ENCODE measurements around the gene ADPRHL1. TPM values are rescaled to one million over a fixed set of nuclear protein-coding genes. Genes with fewer than 3 reads are reported as not detected.
A peak's percentile ranks its signal among the peaks of the same experiment; 100 is the strongest.

The ADPRHL1 gene
- total RNA-seq, 4 donors from 2014 or later = 0.72 to 2.7 (median 1.7) TPM

DNA sequence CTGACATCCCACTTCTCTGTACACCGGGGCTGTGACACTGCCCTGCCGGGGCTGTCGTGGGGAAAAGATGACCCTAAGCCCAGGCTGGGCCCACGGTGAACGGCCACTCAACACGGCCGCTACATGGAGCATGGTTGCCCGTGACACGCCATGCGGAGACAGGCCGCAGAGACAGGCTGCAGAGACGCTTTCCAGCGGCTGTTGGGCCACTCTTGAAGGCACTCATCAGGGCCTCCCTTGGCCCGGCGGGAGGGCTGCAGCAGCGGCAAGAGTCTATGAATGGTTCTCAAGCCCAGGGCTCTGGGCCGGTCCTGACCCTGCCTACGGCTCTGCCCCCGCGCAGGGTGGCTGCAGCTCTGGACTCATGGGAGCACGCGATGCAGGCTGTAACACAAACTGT, 22.1 kb downstream of the ADPRHL1 start:
- no peak for DNase-seq (ENCODE audit: low spot score)
- TF ChIP-seq, protein P1, sequence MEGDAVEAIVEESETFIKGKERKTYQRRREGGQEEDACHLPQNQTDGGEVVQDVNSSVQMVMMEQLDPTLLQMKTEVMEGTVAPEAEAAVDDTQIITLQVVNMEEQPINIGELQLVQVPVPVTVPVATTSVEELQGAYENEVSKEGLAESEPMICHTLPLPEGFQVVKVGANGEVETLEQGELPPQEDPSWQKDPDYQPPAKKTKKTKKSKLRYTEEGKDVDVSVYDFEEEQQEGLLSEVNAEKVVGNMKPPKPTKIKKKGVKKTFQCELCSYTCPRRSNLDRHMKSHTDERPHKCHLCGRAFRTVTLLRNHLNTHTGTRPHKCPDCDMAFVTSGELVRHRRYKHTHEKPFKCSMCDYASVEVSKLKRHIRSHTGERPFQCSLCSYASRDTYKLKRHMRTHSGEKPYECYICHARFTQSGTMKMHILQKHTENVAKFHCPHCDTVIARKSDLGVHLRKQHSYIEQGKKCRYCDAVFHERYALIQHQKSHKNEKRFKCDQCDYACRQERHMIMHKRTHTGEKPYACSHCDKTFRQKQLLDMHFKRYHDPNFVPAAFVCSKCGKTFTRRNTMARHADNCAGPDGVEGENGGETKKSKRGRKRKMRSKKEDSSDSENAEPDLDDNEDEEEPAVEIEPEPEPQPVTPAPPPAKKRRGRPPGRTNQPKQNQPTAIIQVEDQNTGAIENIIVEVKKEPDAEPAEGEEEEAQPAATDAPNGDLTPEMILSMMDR (IDR thresholded peaks at IDR 0.05) = no peak
- ATAC-seq (ENCODE audit: low FRiP score) = peak; percentile 34

DNA sequence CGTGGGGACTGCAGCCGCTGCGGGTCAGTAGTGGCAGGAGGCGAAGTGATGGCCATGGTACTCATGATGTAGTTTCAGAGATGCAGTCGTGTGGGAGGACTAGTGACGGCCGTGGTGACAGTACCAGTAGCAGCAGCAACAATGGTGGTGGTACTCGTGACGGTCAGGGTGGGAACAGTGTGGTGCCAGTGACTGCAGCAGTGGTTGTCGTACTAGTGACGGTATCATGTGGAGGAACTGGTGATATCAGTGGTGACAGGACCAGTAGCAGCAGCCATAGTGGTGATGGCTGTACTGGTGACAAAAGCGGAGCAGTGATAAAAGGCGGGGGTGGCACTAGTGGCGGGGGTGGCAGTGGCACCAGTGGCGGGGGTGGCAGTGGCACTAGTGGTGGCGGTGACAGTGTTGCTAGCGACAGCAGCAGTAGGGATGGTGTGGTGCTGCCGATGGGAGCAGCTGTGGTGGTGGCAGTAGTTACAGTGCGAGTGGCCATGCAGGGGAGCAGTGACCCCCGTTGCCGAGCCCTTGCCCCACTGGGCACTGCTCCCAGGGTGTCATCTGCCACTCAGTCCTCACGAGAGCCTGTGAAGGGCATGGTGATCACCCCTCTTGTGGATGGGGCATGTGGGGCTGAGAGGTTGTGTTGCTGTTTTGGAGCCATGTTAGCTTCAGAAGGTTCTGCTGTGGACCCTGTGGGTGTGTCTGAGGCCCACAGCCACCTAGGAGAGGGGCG, 22.7 kb downstream of the ADPRHL1 start:
- TF ChIP-seq, protein P1 (IDR thresholded peaks at IDR 0.05) = no peak
- DNase-seq (ENCODE audit: low spot score) (no peak), ATAC-seq (ENCODE audit: low FRiP score) (no peak)

DNA sequence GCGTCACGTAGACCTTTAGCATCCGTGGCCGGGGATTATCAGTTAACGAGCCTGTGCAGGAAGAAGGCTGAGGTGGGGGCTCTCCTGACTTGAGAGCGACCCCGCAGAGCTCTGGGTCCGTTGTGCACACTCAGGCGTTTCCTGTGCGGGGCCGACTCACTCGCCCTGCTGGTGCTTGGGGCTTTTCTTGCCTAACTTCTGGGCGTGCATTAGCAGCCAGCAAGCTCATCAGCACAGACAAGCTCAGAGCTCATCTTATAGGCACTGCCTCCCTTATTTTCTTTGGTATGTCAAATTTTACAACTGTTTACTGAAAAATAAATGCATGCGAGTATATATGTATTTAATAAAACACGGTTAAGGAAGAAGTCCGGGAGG, 23.7 kb downstream of the ADPRHL1 start:
- ATAC-seq (ENCODE audit: low FRiP score) = no peak
- TF ChIP-seq, protein P1 (IDR thresholded peaks at IDR 0.05) = no peak
- DNase-seq (ENCODE audit: low spot score) = no peak

DNA sequence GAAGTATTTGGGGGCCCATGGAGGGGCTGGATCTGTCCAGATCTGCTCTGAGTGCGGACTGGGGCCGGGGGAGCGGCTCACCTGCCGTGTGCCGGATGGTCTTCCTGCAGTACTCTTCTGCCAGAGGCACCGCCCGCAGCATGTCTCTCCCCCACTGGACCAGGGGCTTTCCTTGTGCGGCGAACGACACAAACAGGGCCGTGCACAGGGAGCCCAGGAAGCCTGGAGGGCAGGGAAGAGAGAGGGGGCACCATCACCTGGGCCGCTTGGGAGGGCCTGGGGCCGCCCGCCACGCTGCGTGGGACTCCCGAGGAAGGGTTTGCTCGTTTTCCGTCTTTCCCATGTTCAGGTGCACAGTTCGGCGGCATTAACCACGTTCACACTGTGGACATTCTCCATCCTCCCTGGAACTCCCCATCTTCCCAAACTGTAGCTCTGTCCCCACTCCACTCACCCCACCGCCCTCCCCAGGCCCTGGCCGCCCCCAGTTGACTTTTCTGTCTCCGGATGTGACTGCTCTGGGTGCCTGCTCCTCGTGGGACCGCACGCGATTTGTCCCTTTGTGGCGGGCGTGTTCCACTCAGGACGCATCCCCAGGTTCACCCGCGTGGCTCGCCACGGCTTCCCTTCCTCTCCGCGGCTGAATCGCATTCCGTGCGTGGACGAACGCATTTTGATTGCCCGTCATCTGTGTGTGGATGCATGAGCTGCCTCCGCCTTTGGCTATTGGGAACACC, 24.2 kb downstream of the ADPRHL1 start:
- ATAC-seq (ENCODE audit: low FRiP score) (no peak), DNase-seq (ENCODE audit: low spot score) (no peak)
- TF ChIP-seq, protein P1 (IDR thresholded peaks at IDR 0.05) = no peak

DNA sequence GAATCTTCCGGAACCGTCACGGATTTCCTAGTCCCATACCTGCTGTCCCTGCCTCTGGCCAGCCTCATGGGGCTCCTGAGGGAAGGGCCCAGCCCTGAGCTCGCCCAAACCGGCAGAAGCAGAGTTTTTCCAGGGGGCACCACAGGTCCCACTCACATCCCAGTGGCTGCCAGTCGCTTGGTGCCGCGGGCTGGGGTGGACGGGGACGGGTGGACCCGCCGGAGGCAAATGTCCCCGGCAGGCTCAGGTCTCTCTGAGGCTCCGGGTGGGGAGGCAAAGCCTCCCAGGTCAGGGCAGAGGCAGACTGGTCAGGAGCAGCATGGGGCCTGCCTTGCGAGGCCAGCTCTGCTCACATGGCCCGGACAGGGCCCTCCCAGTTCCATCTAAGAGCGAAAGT, 24.8 kb downstream of the ADPRHL1 start:
- no peak for ATAC-seq (ENCODE audit: low FRiP score)
- DNase-seq (ENCODE audit: low spot score) = no peak
- TF ChIP-seq, protein P1 (IDR thresholded peaks at IDR 0.05) = no peak

DNA sequence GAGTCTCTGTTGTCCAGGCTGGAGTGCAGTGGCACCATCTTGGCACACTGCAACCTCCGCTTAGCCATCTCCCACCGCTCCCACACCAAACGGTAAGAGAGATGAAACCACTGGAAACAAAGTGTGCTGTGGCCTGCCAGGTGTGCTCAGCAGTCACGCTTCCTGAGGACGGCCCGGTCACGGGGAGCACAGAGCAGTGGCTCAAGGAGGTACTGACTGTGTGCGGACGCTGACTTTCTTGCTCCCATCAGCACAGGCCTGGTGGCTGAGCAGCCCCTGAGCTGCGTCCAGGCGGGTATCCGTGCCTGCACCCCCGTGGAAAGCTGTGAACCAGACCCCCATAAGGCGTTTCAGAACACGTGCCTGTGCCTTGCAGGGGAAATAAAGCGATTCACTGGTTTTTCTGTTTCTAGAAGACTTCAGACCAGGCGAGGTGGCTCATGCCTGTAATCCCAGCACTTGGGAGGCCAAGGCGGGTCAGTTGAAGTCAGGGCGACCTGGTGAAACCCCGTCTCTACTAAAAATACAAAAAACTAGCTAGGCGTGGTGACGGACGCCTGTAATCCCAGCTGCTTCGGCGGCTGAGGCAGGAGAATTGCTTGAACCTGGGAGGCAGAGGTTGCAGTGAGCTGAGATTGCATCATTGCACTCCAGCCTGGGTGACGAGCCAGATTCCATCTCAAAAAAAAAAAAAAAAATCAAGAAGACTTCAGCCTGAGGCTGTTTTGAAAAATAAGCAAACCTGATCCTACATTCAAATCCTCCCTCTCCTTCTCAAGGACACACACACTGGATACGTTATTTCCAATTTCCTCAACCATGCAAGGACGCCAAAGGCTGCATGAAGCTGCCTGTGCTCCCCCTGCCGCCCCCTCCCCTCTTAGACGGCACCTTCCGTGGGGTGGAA, 25.5 kb downstream of the ADPRHL1 start:
- TF ChIP-seq, protein P1 (IDR thresholded peaks at IDR 0.05) = no peak
- DNase-seq (ENCODE audit: low spot score) = no peak
- no peak for ATAC-seq (ENCODE audit: low FRiP score)
